ENCODE results near the gene ZDHHC4.

DNA sequence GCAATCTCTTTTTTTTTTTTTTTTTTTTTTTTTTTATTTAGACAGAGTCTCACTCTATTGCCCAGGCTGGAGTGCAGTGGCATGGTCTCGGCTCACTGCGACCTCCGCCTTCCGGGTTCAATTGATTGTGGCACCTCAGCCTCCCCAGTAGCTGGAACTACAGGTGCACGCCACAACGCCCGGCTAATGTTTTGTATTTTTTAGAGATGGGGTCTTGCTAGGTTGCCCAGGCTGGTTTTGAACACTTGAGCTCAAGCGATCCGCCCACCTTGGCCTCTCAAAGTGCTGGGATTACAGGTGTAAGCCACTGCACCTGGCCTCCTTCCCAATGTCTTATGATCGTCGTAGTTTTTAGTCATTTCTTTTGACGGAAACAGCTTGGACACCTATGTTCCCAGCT, 31.5 kb downstream of the ZDHHC4 start:
- no peak for TF ChIP-seq POLR2A (IDR thresholded peaks at IDR 0.05)
- TF ChIP-seq, protein P1, sequence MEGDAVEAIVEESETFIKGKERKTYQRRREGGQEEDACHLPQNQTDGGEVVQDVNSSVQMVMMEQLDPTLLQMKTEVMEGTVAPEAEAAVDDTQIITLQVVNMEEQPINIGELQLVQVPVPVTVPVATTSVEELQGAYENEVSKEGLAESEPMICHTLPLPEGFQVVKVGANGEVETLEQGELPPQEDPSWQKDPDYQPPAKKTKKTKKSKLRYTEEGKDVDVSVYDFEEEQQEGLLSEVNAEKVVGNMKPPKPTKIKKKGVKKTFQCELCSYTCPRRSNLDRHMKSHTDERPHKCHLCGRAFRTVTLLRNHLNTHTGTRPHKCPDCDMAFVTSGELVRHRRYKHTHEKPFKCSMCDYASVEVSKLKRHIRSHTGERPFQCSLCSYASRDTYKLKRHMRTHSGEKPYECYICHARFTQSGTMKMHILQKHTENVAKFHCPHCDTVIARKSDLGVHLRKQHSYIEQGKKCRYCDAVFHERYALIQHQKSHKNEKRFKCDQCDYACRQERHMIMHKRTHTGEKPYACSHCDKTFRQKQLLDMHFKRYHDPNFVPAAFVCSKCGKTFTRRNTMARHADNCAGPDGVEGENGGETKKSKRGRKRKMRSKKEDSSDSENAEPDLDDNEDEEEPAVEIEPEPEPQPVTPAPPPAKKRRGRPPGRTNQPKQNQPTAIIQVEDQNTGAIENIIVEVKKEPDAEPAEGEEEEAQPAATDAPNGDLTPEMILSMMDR (IDR thresholded peaks at IDR 0.05): no peak
